Measurements from ENCODE around the gene FEV.

Gene FEV

DNA sequence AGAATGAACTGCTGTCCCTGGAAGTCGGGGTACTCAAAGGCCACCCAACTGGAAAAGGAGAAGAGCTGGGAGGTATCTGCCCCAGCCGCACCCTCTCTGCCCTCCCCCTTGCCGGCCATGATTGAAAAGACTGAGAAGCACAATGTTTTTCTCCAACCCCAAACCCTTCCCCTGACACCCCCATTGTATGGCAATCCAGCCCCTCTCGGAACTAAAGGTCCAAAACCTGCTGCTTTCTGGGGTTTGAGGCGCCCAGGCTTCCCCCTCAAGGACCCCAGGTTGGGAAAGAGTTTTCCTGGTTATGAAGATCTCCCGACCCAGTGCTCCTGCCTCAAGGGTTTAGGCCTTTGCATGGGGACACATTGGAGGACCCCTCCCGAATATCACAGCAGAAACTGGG lies 7.2 kb upstream of the FEV start:
- no peaks in the 10 kb centered on the region for H3K79me2 ChIP-seq (ENCODE audit: insufficient read depth, low read length)

DNA sequence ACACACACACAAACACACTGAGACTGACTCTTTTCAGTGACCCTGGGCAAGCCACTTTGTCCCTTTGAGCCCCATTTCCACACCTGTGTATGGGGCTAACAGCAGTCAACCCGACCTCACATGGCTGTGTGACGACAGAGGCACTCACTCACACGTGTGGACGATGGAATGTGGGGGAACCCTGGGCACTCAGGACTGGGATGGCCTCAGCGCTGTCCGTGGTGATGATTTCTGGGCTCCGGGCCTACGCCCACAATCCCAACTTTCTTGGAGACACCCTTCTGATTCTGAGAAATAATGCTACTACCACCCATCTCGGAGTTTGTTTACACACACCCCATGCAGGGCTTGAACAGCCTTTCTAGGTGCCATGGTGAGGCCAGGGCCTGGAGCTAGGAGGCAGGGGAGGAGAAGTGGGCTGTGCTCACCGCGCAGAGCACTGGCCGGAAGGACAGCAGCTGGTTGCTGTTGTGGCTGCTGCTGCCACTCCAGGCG lies 6.7 kb upstream of the FEV start:
- H3F3A ChIP-seq (ENCODE audit: insufficient read depth) = no peaks in the 10 kb centered on the region
- TF ChIP-seq, protein P1, sequence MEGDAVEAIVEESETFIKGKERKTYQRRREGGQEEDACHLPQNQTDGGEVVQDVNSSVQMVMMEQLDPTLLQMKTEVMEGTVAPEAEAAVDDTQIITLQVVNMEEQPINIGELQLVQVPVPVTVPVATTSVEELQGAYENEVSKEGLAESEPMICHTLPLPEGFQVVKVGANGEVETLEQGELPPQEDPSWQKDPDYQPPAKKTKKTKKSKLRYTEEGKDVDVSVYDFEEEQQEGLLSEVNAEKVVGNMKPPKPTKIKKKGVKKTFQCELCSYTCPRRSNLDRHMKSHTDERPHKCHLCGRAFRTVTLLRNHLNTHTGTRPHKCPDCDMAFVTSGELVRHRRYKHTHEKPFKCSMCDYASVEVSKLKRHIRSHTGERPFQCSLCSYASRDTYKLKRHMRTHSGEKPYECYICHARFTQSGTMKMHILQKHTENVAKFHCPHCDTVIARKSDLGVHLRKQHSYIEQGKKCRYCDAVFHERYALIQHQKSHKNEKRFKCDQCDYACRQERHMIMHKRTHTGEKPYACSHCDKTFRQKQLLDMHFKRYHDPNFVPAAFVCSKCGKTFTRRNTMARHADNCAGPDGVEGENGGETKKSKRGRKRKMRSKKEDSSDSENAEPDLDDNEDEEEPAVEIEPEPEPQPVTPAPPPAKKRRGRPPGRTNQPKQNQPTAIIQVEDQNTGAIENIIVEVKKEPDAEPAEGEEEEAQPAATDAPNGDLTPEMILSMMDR (IDR thresholded peaks at IDR 0.05; ENCODE audit: insufficient read depth, low read length, poor library complexity, severe bottlenecking) = no peak
- H3K9me3 ChIP-seq (ENCODE audit: insufficient read depth, low read length) = no peaks in the 10 kb centered on the region
- no peaks in the 10 kb centered on the region for H3K9me2 ChIP-seq (replicated peaks; ENCODE audit: insufficient read depth, low read length)
- no peak overlapping the region for H3K4me2 ChIP-seq (ENCODE audit: low read depth, low read length, poor library complexity, severe bottlenecking)
- no peaks in the 10 kb centered on the region for H3K79me2 ChIP-seq (ENCODE audit: insufficient read depth, low read length)
- no peak overlapping the region for H3K4me3 ChIP-seq (ENCODE audit: insufficient read depth, low read length, poor library complexity, severe bottlenecking)
- H4K20me1 ChIP-seq (ENCODE audit: low read depth, low read length) = no peaks in the 10 kb centered on the region
- H3K27me3 ChIP-seq (ENCODE audit: low read length) = no peaks in the 10 kb centered on the region
- no peak overlapping the region for H3K27ac ChIP-seq (ENCODE audit: low read depth, low read length)
- no peak overlapping the region for H2AFZ ChIP-seq (ENCODE audit: low read depth, low read length, severe bottlenecking)
- no peaks in the 10 kb centered on the region for H3K36me3 ChIP-seq (ENCODE audit: low read length)
- H3K9ac ChIP-seq (ENCODE audit: low read length) = no peak overlapping the region

More for the DNA sequence above, 7.2 kb upstream of the FEV start:
- no peaks in the 10 kb centered on the region for H3K36me3 ChIP-seq (ENCODE audit: low read length)
- H4K20me1 ChIP-seq (ENCODE audit: low read depth, low read length) = no peaks in the 10 kb centered on the region
- H3K27me3 ChIP-seq (ENCODE audit: low read length) = no peaks in the 10 kb centered on the region
- no peak overlapping the region for H3K4me3 ChIP-seq (ENCODE audit: insufficient read depth, low read length, poor library complexity, severe bottlenecking)
- H3K27ac ChIP-seq (ENCODE audit: low read depth, low read length) = no peak overlapping the region
- no peaks in the 10 kb centered on the region for H3F3A ChIP-seq (ENCODE audit: insufficient read depth)
- TF ChIP-seq, protein P1 (IDR thresholded peaks at IDR 0.05; ENCODE audit: insufficient read depth, low read length, poor library complexity, severe bottlenecking) = no peak
- no peak for TF ChIP-seq EZH2phosphoT487 (conservative IDR thresholded peaks at IDR 0.05; ENCODE audit: low read length)
- H3K9me3 ChIP-seq (ENCODE audit: insufficient read depth, low read length) = no peaks in the 10 kb centered on the region
- no peak overlapping the region for H3K4me2 ChIP-seq (ENCODE audit: low read depth, low read length, poor library complexity, severe bottlenecking)
- no peak overlapping the region for H3K9ac ChIP-seq (ENCODE audit: low read length)
- H2AFZ ChIP-seq (ENCODE audit: low read depth, low read length, severe bottlenecking) = no peak overlapping the region
- no peaks in the 10 kb centered on the region for H3K9me2 ChIP-seq (replicated peaks; ENCODE audit: insufficient read depth, low read length)

DNA sequence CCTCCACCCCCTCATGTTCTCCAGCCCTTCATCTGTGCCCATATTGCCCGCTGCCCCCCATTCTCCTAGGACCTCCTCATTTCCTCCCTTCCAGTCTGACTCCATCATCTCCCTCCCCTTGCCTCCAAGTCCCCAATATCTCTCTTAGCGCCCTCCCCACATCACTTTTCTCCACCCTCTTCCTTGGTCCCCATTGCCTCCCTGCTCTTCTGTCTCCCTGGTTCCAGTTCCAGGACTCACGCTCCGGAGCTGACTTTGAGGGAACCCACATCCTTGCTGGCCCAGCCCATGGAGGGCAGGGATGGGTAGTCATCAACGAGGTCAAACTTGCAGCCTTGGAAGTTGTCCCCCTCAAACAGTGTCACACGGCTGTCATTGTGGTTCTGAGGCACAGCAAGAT lies 5.6 kb upstream of the FEV start:
- Histone ChIP-seq H3K79me2 (ENCODE audit: insufficient read depth, low read length) (no peaks in the 10 kb centered on the region), H4K20me1 (ENCODE audit: low read depth, low read length) (no peaks in the 10 kb centered on the region), H2AFZ (ENCODE audit: low read depth, low read length, severe bottlenecking) (no peak overlapping the region), H3K4me2 (ENCODE audit: low read depth, low read length, poor library complexity, severe bottlenecking) (no peak overlapping the region), H3K9me3 (ENCODE audit: insufficient read depth, low read length) (no peaks in the 10 kb centered on the region), H3K9ac (ENCODE audit: low read length) (no peak overlapping the region), H3K36me3 (ENCODE audit: low read length) (no peaks in the 10 kb centered on the region), H3K27me3 (ENCODE audit: low read length) (no peaks in the 10 kb centered on the region), H3F3A (ENCODE audit: insufficient read depth) (no peaks in the 10 kb centered on the region), H3K4me3 (ENCODE audit: insufficient read depth, low read length, poor library complexity, severe bottlenecking) (no peak overlapping the region), H3K9me2 (replicated peaks; ENCODE audit: insufficient read depth, low read length) (no peaks in the 10 kb centered on the region), H3K27ac (ENCODE audit: low read depth, low read length) (no peak overlapping the region)
- TF ChIP-seq EZH2phosphoT487 (conservative IDR thresholded peaks at IDR 0.05; ENCODE audit: low read length) = no peak
- TF ChIP-seq, protein P1 (IDR thresholded peaks at IDR 0.05; ENCODE audit: insufficient read depth, low read length, poor library complexity, severe bottlenecking) = no peak
